ENCODE results near the gene OR4D2. TPM values are rescaled to one million over a fixed set of nuclear protein-coding genes. Genes with fewer than 3 reads are reported as not detected.

Gene OR4D2
- total RNA-seq, 1 donor from 2014 or later = not detected

- peaks cover 10% of the 10 kb centered on the region for H3K4me1 ChIP-seq
- H3K4me3 ChIP-seq = peak overlapping the region; percentile 34 to 35
- DNase-seq (ENCODE audit: extremely low spot score in 2 of 2) = no peak
- H3K36me3 ChIP-seq = no peaks in the 10 kb centered on the region
- H3K27ac ChIP-seq = no peak overlapping the region
- H3K9me3 ChIP-seq = no peaks in the 10 kb centered on the region
- TF ChIP-seq POLR2AphosphoS5 (IDR thresholded peaks at IDR 0.05; ENCODE audit: insufficient read depth in 1 of 2, low read depth in 1 of 2) (no peak), POLR2A (IDR thresholded peaks at IDR 0.05) (no peak)
- TF ChIP-seq, protein P1, sequence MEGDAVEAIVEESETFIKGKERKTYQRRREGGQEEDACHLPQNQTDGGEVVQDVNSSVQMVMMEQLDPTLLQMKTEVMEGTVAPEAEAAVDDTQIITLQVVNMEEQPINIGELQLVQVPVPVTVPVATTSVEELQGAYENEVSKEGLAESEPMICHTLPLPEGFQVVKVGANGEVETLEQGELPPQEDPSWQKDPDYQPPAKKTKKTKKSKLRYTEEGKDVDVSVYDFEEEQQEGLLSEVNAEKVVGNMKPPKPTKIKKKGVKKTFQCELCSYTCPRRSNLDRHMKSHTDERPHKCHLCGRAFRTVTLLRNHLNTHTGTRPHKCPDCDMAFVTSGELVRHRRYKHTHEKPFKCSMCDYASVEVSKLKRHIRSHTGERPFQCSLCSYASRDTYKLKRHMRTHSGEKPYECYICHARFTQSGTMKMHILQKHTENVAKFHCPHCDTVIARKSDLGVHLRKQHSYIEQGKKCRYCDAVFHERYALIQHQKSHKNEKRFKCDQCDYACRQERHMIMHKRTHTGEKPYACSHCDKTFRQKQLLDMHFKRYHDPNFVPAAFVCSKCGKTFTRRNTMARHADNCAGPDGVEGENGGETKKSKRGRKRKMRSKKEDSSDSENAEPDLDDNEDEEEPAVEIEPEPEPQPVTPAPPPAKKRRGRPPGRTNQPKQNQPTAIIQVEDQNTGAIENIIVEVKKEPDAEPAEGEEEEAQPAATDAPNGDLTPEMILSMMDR (IDR thresholded peaks at IDR 0.05) = no peak
- H3K27me3 ChIP-seq = peaks cover 4% of the 10 kb centered on the region
- intact Hi-C loops (cut with DNase I) = no loop called here
Observed at GRCh38 chr17:58156839-58157803, 9.7 kb upstream of the OR4D2 start.

DNA sequence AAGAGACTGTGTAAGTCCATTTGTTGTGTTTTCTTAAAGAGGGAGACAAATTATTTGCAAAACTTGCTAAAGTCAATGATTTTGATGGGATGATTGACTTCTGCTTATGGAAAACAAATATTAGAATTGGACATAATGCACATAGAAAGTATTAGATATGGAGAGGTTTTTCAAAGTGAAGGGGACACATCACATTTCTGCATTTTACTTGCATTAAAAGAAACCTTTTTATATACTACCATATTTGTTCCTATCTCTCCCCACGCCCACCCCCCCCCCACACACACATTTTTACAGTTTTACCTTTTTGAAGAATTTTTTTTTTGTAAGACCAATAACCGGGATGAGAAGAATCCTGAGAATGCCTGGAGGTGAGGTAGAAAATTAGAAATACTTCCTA, 8.6 kb upstream of the OR4D2 start:
- no peaks in the 10 kb centered on the region for H3K9me3 ChIP-seq
- no peak overlapping the region for H3K4me3 ChIP-seq
- H3K4me1 ChIP-seq = peaks cover 10% of the 10 kb centered on the region
- intact Hi-C loops (cut with DNase I) = no loop called here
- peaks cover 4% of the 10 kb centered on the region for H3K27me3 ChIP-seq
- no peak for TF ChIP-seq POLR2A (IDR thresholded peaks at IDR 0.05)
- H3K36me3 ChIP-seq = no peaks in the 10 kb centered on the region
- DNase-seq (ENCODE audit: extremely low spot score in 2 of 2) = no peak
- no peak overlapping the region for H3K27ac ChIP-seq

GRCh38 chr17:58161566-58161965, 5.2 kb upstream of the OR4D2 start:
- Histone ChIP-seq H3K4me3 (no peak overlapping the region), H3K9me3 (no peaks in the 10 kb centered on the region), H3K27ac (no peak overlapping the region), H3K36me3 (no peaks in the 10 kb centered on the region), H3K4me1 (peaks cover 9% of the 10 kb centered on the region), H3K27me3 (peaks cover 4% of the 10 kb centered on the region)
- DNase-seq (ENCODE audit: extremely low spot score in 2 of 2) = no peak
- intact Hi-C loops (cut with DNase I) = no loop called here
- TF ChIP-seq POLR2A (IDR thresholded peaks at IDR 0.05) (no peak), POLR2AphosphoS5 (IDR thresholded peaks at IDR 0.05; ENCODE audit: insufficient read depth in 1 of 2, low read depth in 1 of 2) (no peak)
- TF ChIP-seq, protein P1 (IDR thresholded peaks at IDR 0.05) = no peak

DNA sequence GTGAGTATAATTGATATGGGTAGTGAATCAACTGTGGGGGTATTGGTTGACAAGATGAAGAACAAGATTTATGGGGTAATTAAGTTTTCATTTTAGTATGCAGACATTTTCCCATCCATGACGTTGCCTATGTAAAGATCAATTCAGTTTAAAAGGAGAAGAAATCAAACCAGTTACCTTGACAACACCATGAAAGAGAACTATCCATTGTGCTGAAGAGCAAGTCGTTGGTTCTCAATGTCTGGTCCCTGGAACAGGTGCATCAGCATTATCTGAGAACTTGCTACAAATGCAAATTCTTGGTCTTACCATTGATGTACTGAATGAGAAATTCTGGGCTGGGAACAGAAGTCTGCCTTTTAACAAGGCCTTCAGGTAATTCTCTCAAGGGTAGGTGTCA, 801 bp upstream of the OR4D2 start:
- Histone ChIP-seq H3K9me3 (no peaks in the 10 kb centered on the region), H3K36me3 (no peaks in the 10 kb centered on the region), H3K27me3 (no peaks in the 10 kb centered on the region), H3K27ac (no peak overlapping the region), H3K4me3 (no peak overlapping the region), H3K4me1 (no peaks in the 10 kb centered on the region)
- DNase-seq (ENCODE audit: extremely low spot score in 2 of 2) = no peak
- no peak for TF ChIP-seq POLR2A (IDR thresholded peaks at IDR 0.05)
- TF ChIP-seq POLR2AphosphoS5 (IDR thresholded peaks at IDR 0.05; ENCODE audit: insufficient read depth in 1 of 2, low read depth in 1 of 2) = no peak
- TF ChIP-seq, protein P1 (IDR thresholded peaks at IDR 0.05) = no peak
- intact Hi-C loops (cut with DNase I) = no loop called here

GRCh38 chr17:58170622-58171021, 3.8 kb downstream of the OR4D2 start:
- no peaks in the 10 kb centered on the region for H3K27me3 ChIP-seq
- H3K36me3 ChIP-seq = no peaks in the 10 kb centered on the region
- no peak for DNase-seq (ENCODE audit: extremely low spot score in 2 of 2)
- no peaks in the 10 kb centered on the region for H3K9me3 ChIP-seq
- H3K4me1 ChIP-seq = no peaks in the 10 kb centered on the region
- intact Hi-C loops (cut with DNase I) = no loop called here
- no peak overlapping the region for H3K4me3 ChIP-seq
- H3K27ac ChIP-seq = no peak overlapping the region
- TF ChIP-seq POLR2A (IDR thresholded peaks at IDR 0.05) = no peak
- no peak for TF ChIP-seq POLR2AphosphoS5 (IDR thresholded peaks at IDR 0.05; ENCODE audit: insufficient read depth in 1 of 2, low read depth in 1 of 2)
- TF ChIP-seq, protein P1 (IDR thresholded peaks at IDR 0.05) = no peak

All from vagina (tissue), 2 donors.